Left lobe of liver (tissue), 2 donors: ENCODE results near the gene PLEKHM1. TPM values are rescaled to one million over a fixed set of nuclear protein-coding genes. Genes with fewer than 3 reads are reported as not detected.
"Not testable (repeated sequence)": the region's sequence is repeated elsewhere in the genome, so short reads cannot be mapped to it uniquely, and the experiment has no call there.

Experiments
- ATAC-seq: fragments of 200-7000 bp; cut with Tn5 transposase; one replicate; pipeline ENCODE4 v1.9.1; 2020; ENCODE audit warnings: mild to moderate bottlenecking, moderate library complexity
- DNase-seq: peaks from one replicate; pipeline ENCODE4 v3.0.0-alpha.2; 2020; ENCODE audit warnings: low spot score
- total RNA-seq: library from RNA; stranded (reverse); gene quantifications from one replicate; pipeline ENCODE4 v1.2.1, GENCODE V29; 2021
- donor health status: DM: no; HTN: no; CAD: no; lungs with moderate emphysema.
- donor health status: DM: no; HTN: yes; CAD: no.

The PLEKHM1 gene
- total RNA-seq, 1 donor from 2014 or later = 23.7 TPM

GRCh38 chr17:45468293-45469203 is 22.0 kb downstream of the PLEKHM1 start:
- not testable (repeated sequence) for DNase-seq, ATAC-seq

DNA sequence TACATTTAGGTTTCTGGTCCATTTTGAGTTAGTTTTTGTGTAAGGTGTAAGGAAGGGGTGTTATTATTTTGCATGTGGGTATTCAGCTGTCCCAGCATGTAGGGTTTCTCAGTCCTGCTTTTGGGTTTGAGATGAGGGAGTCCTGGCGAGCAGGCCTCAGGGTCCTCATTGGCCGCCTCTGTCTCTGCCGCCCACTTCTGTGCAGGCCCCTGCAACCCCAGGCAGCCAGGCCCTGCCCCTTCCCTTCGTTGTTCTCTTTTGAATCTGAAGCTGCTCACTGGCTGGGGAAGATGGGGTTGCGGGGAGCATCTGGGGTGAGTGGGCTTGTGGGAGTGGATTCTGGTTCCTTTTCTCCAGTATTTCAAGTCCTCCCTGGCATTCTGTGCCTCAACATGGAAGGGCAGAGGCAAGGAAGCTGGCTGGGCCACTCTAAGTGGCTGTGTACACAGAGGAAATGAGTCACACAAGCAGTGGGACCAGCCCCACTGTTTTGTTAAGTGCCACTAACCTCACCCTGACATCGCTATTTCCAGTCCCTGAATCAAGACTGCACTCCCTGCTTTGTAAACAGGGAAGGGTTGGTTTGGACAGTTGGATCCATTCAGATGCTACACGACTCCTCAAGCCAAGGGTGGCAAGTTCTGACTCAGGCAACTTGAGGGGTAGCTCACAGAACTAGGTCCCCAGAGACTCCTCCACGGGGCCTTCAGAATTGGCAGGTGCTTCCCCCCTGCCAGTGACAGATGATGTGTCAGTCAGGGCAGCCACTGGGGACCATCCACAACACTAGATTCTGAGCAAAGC is 28.8 kb downstream of the PLEKHM1 start:
- peak; percentile 45 for ATAC-seq
- DNase-seq = not testable (repeated sequence)

DNA sequence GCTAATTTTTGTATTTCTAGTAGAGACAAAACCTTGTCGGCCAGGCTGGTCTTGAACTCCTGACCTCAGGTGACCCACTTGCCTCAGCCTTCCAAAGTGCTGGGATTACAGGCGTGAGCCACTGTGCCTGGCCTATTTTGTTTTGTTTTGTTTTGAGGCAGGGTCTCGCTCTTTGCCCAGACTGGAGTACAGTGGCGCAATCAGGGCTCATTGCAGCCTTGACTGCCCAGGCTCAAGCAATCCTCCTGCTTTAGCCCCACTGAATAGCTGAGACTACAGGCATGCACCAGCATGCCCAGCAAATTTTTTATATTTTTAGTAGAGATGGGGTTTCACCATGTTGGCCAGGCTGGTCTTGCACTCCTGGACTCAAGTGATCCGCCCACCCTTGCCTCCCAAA is 30.1 kb downstream of the PLEKHM1 start:
- ATAC-seq, DNase-seq: not testable (repeated sequence)

DNA sequence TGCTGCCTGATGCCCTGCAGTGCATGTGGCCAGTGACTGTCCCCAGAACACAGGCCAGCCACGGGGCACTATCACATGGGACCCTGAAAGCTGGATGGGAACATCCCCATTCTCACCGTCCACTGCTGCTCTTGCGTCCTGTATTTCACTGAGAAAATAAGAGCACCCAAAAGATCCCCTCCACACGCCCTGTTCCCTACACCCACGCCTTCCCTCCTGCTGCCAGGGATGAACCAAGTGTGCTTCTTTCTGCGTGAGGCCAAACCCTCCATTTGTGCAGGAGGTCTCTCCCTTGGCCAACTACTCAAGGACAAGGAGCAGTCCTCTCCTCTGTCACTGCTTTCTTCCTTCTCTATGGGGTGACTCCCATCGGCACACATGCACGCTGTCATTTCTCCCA is 36.2 kb downstream of the PLEKHM1 start:
- not testable (repeated sequence) for DNase-seq, ATAC-seq

DNA sequence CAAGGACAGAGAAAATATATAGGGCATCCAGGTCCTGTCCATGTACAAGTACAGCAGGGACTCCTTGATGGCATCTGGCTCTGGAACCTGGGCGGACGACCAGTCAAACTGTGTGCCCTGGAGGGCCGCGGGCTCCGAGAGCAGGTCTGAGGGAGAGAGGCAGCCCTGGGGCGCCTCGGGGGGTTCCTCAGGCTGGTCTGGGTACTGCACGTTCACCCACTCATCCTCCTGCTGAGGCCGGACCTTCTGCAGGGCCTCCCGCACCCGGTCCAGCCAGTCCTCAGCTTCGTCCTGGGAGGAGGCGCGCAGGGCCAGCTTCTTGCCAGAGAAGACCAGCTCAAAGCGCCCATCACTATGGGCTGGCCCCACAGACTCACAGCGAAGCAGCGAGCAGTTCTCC is 36.8 kb downstream of the PLEKHM1 start:
- not testable (repeated sequence) for DNase-seq

DNA sequence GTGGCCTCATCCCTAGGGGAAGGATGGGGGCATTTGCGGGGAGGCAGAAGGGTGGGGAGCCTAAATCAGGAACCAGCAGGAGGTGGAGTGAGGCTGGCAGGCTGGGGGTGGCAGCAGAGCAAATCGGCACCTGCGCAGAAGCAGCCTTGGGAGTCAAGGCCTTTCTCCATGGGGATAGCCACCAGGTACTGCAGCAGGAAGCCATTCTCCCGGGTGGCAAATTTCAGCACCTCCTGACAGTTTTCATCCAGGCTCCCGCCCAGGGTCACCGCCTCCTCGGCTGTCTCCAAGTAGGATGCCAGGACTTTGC is 37.3 kb downstream of the PLEKHM1 start:
- DNase-seq, ATAC-seq: not testable (repeated sequence)

More for the DNA sequence above, 36.8 kb downstream of the PLEKHM1 start:
- ATAC-seq = not testable (repeated sequence)

DNA sequence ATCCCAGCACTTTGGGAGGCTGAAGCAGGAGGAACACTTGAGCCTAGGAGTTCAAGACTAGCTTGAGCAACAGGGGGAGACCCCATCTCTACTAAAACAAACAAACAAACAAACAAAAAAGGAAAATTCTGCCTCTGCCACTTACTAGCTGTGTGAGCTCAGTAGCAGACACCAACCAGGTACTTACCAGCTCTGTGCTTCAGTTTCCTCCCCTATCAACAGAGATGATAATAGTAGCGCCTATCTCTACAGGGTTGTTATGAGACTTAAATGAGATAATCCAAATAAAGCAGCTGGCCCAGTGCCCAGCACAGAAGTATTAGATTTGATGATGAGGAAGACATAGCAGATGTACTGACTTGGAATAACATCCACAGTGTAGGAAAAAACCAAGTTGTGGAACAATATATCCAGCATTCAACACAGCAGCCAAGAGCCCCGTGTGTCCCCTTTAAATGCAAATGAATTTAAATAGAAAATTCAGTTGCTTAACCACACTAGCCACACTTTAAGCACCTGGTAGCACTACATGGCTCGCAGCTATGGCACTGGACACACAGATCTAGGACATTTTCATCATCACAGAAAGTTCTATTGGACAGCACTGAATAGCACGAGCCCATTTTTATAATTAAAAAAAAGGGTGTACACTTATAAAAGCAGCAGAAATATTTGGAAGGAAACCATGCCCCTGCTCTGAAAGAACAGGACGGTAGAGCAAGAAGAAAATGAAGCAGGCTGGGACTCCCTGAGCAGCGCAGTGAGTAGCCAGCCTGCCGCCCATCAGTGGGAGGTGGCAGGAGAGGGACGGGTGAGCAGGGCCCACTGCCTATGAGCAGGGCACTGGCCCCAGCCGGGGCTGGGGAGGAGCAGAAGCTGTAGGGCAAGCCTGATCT is 37.9 kb downstream of the PLEKHM1 start:
- DNase-seq, ATAC-seq: not testable (repeated sequence)

GRCh38 chr17:45451660-45452059 is 38.9 kb downstream of the PLEKHM1 start:
- not testable (repeated sequence) for ATAC-seq, DNase-seq

- no peak for DNase-seq
- no peak for ATAC-seq
Observed at GRCh38 chr17:45451131-45451530, 39.4 kb downstream of the PLEKHM1 start.

DNA sequence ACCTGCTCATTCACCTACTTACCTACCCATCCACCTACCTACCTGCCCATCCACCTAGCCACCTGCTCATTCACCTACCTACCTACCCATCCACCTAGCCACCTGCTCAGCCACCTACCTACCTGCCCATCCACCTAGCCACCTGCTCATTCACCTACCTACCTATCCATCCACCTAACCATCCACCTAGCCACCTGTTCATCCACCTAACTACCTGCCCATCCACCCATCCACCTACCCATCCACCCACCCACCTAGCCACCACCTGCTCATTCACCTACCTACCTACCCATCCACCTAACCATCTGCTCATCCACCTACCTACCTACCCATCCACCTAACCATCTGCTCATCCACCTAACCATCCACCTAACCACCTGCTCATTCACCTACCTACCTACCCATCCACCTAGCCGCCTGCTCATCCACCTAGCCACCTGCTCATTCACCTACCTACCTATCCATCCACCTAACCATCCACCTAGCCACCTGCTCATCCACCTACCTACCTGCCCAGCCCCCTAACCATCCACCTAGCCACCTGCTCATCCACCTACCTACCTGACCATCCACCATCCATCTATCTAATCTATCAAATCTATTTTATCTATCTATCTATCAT is 40.7 kb downstream of the PLEKHM1 start:
- ATAC-seq, DNase-seq: not testable (repeated sequence)

DNA sequence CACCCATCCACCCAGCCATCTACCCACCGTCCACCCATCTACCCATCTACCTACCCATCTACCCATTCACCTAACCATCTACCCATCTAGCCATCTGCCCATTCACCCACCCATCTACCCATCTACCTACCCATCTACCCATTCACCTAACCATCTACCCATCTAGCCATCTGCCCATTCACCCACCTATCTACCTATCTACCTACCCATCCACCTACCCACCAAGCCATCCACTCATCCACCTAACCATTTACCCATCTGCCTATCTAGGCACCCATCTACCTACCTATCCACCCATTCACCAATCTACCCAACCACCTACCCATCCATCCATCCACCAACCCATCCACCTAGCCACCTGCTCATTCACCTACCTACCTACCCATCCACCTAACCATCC is 41.3 kb downstream of the PLEKHM1 start:
- not testable (repeated sequence) for ATAC-seq, DNase-seq

DNA sequence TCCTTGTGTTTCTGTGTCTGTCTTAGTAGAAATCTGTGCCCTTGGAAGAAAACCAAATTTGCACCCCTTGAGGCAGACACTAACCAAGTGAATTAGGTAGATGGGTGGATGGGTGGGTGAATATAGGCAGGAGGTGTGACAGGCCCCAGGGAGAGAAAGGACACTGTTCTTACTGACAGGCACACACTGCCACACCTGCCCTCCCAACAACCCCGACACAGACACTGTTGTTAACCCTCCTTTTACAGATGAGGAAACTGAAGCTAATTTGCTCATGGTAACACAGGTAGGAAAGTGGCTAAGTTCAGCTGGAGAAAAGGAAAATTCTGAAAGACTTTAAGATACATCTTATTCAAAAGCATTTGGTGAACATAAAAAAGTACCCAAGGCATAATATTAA is 42.0 kb downstream of the PLEKHM1 start:
- not testable (repeated sequence) for DNase-seq, ATAC-seq

- not testable (repeated sequence) for DNase-seq
- ATAC-seq = peak; percentile 42
Observed at GRCh38 chr17:45448066-45448465, 42.5 kb downstream of the PLEKHM1 start.

- ATAC-seq, DNase-seq: not testable (repeated sequence)
Observed at GRCh38 chr17:45447650-45448049, 42.9 kb downstream of the PLEKHM1 start.

- DNase-seq = not testable (repeated sequence)
- ATAC-seq = peak; percentile 12
Observed at GRCh38 chr17:45446872-45447625, 43.5 kb downstream of the PLEKHM1 start.

DNA sequence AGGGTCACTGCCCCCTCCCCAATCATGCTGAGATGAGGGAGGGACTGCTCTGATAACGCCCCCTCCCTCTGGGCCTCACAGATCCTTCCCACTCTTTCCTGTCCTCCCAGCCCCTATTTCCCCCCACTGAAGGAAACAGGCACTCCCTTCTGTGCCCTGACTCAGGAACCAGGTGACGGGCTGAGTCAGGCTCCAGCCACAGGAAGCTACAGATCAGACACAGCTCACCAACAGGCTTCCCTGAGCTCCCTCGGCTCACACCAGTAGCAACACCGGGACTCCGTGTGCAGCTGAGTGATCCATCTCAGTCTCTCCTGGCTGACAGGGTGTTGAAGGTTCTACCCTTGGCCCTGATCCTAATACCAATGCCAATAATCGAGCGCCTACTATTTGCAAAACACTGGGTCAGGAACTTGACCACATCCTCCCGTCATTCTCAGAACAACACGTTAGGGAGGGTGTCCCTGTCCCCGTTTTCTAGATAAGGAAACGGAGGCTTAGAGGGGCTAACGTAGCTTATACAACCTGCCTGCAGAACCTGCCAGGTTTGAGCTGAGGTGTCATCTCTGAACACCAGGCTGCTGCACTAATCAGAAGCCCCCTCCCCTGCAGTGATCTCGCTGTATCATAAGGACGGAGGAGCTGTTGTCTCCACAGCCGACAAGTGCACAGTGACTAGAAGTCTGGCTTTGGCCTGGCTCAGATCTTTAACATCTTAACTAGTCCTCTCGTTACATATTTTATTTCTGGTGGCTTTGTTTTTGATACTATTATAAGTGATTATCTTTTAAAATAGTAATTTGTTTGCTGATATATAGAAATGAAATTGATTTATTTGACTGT is 44.4 kb downstream of the PLEKHM1 start:
- DNase-seq (peak; percentile 75), ATAC-seq (peak; percentile 86)

GRCh38 chr17:45444856-45445820 is 45.4 kb downstream of the PLEKHM1 start:
- not testable (repeated sequence) for DNase-seq, ATAC-seq
